A673 (cell line): ENCODE results near the gene USP21. TPM values are rescaled to one million over a fixed set of nuclear protein-coding genes. Genes with fewer than 3 reads are reported as not detected.

Experiments used
- BruUV-seq: library from RNA; stranded (reverse); fragments of 400-500 nt; replicated peaks from 2 replicates; lab custom pipeline; 2021; lab: Mats Ljungman, UMichigan
- CTCF ChIA-PET: fragments of 300-600 bp; sonication (Branson Sonifier 250); formaldehyde crosslinking; loops from one replicate; lab custom pipeline; 2022; ENCODE audit warnings: antibody characterized with exemption; lab: Charles Lee
- POLR2A ChIA-PET: fragments of 300-600 bp; sonication (Branson Sonifier 250); formaldehyde crosslinking; loops from one replicate; lab custom pipeline; 2022; ENCODE audit warnings: antibody characterized with exemption; ENCODE audit not compliant: low non-redundant PET; lab: Charles Lee
- DNase-seq: peaks from one replicate; pipeline ENCODE4 v3.0.0-alpha.2; 2015; ENCODE audit warnings: low spot score
- H3K27ac ChIP-seq: fragments of 200-600 bp; sonication (generic); 2 replicates; pipeline ENCODE4 v1.5.1; 2016; ENCODE audit warnings: mixed run types, low read depth, mild to moderate bottlenecking, mixed read lengths, antibody characterized with exemption, low read length; ENCODE audit not compliant: poor library complexity, severe bottlenecking
- H3K27me3 ChIP-seq: fragments of 200-600 bp; sonication (generic); replicated peaks from 2 replicates; pipeline ENCODE4 v1.6.1; 2017; ENCODE audit warnings: mixed run types, low read depth, mild to moderate bottlenecking, mixed read lengths, antibody characterized with exemption, low read length; ENCODE audit not compliant: insufficient read depth, poor library complexity
- H3K36me3 ChIP-seq: fragments of 200-600 bp; sonication (generic); 2 replicates; pipeline ENCODE4 v1.6.1; 2016; ENCODE audit warnings: mixed run types, mild to moderate bottlenecking, mixed read lengths, antibody characterized with exemption, low read length; ENCODE audit not compliant: insufficient read depth, poor library complexity, severe bottlenecking
- H3K4me1 ChIP-seq: fragments of 200-600 bp; sonication (generic); 2 replicates; pipeline ENCODE4 v1.6.1; 2017; ENCODE audit warnings: mixed run types, mild to moderate bottlenecking, mixed read lengths, antibody characterized with exemption, low read length; ENCODE audit not compliant: insufficient read depth, poor library complexity, severe bottlenecking
- H3K4me3 ChIP-seq: fragments of 200-600 bp; sonication (generic); 2 replicates; pipeline ENCODE4 v1.5.1; 2016; ENCODE audit warnings: low read depth, mixed run types, mild to moderate bottlenecking, mixed read lengths, low read length; ENCODE audit not compliant: poor library complexity, severe bottlenecking
- H3K9me3 ChIP-seq: fragments of 200-600 bp; sonication (generic); 2 replicates; pipeline ENCODE4 v1.6.1; 2016; ENCODE audit warnings: mixed run types, low read depth, mild to moderate bottlenecking, mixed read lengths, antibody characterized with exemption, low read length; ENCODE audit not compliant: poor library complexity, severe bottlenecking
- CTCF ChIP-seq: fragments of 300-800, 200-600 bp; sonication (generic); conservative IDR thresholded peaks from 2 replicates; pipeline ENCODE4 v1.5.1; 2017; ENCODE audit warnings: low read depth, mild to moderate bottlenecking, antibody characterized with exemption, low read length, moderate library complexity, mixed read lengths
- EZH2 ChIP-seq: fragments of 200-600 bp; sonication (generic); IDR thresholded peaks from 2 replicates; pipeline ENCODE4 v1.6.1; 2017; ENCODE audit warnings: borderline replicate concordance, low read depth, mild to moderate bottlenecking, mixed read lengths, antibody characterized with exemption, low read length; ENCODE audit not compliant: poor library complexity, severe bottlenecking
- intact Hi-C: fragments of 100-400 bp; cut with micrococcal nuclease; formaldehyde crosslinking; loops from one replicate; pipeline ENCODE4 v1.10.0; 2022; ENCODE audit not compliant: unreplicated experiment
- total RNA-seq: library from RNA; stranded (reverse); gene quantifications from 2 replicates; pipeline ENCODE4 v1.2.3, GENCODE V29; 2021

USP21 gene
- total RNA-seq, 1 experiment from 2014 or later, result 46.2 TPM

DNA sequence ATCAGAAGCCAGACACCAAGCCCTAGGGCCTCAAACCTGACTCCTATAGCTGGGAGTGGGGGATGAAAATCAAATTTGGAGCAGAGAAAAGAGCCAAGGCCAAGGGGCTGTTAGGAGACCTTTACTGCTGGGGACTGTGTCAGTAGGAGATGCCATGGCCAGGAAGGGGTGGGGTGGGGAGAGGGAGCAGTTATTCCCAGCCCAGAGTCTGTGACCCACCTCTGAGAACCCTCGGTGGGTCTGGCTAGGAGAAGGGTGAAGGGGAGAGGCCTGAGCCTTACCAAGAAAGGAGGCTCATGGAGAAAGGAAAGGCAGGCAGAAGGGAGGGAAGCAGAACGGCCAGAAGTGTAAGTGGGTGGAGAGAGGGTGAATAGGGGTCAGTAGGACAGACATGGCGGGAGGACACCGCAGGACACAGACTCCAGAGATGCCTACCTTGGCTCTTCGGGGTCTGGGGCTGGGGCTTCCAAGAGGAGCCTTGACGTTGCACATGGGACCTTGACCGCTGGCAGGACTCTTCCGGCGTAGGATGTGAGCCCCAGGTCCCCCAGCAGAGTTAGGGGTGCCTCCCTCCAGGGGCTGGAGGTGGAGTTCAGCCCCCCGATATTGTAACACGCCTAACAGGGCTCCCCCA, 38.4 kb downstream of the USP21 start:
- TF ChIP-seq CTCF (no peak), EZH2 (no peak)
- ChIA-PET POLR2A (no interaction called here), CTCF (interaction anchor here (0.6 to 0.7 kb wide), 2 partner anchors 28 to 164 kb away, joined by 5 to 7 read pairs; partner anchors contain the start of gene TOMM40L)
- DNase-seq, result no peak
- Histone ChIP-seq H3K9me3 (no peaks in the 10 kb centered on the region), H3K27me3 (no peaks in the 10 kb centered on the region), H3K4me3 (peak overlapping the region; percentile 57), H3K36me3 (peaks cover 33% of the 10 kb centered on the region), H3K27ac (peak overlapping the region; percentile 87), H3K4me1 (peaks cover 55% of the 10 kb centered on the region)
- BruUV-seq, result no TSS peak
- intact Hi-C loops, result no loop called here

DNA sequence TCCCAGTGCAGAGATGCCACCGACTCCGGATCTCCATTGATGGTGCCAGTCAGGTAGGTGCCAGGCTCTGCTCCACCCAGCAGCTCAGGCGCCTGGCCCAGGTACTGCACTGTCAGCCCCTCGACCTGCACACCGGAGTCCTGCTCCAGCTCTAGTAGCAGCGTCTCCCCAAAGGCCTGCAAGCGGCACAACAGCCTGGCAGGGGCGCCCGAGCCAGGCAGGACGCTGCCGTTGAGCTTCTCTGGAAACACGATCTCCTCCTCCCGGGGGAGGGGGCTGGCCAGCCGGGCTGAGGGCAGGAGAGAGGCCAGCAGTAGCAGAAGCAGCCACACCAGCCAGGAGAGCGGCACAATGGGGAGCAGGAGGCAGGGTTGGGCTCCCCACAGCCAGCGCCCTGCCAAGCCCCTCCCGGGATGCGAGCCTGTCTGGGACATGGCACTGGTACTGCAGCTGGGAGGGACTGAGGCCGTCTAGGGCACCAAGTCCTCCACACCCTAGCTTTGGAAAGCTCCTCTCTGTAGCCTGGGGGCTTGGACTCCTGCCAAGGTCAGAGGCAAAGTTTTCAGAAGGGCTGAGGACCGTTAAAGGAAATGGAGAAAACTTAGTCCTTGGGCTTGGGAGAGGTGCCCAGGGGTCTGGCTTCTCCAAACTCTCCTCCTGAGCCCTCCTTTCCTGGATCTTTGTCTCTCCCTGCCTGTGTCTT, 39.0 kb downstream of the USP21 start:
- H3K27me3 ChIP-seq, result no peaks in the 10 kb centered on the region

More for the DNA sequence above, 39.0 kb downstream of the USP21 start:
- Histone ChIP-seq H3K36me3 (peaks cover 28% of the 10 kb centered on the region), H3K4me1 (peaks cover 51% of the 10 kb centered on the region), H3K9me3 (no peaks in the 10 kb centered on the region), H3K4me3 (peak overlapping the region; percentile 57), H3K27ac (peak overlapping the region; percentile 87)
- TF ChIP-seq CTCF (0 out of 2 replicates have a peak, but pooled peaks have one; percentile 18), EZH2 (no peak)
- intact Hi-C loops, result no loop called here
- POLR2A ChIA-PET, result no interaction called here
- TSS peak; percentile 86 for BruUV-seq
- CTCF ChIA-PET, result interaction anchor here (0.7 to 2.8 kb wide), 3 partner anchors 27 to 33 kb away, joined by 4 to 8 read pairs (median 7); partner anchors contain the start of genes PPOX and TOMM40L
- peak; percentile 43 for DNase-seq
